VCaP (cell line): Measurements from ENCODE around the gene BCKDHB.

Source experiments
- H3K27ac ChIP-seq: fragments of 450-650 bp; 2 replicates; pipeline ENCODE4 v1.5.1; 2017
- CTCF ChIP-seq: fragments of 450-650 bp; conservative IDR thresholded peaks from 2 replicates; pipeline ENCODE4 v1.5.1; 2017; ENCODE audit warnings: mild to moderate bottlenecking, moderate library complexity

BCKDHB gene

DNA sequence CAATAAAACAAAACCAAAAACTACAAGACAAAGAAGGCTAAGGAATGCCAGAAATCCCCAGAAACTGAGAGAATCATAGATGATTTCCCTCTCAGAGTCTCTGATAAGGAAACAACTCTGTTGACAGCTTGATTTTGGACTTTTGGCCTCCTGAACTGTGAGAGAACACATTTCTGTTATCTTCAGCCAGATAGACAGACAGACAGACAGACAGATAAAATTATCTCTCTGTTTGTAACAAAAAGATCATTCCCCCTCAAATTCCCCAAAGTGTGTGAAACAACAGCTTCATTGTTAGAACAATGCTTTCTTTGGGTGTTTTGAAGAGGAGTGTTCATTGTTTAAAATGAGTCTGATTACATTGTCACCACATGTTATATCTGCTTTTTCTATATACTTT is 148.2 kb downstream of the BCKDHB start:
- no peak for TF ChIP-seq CTCF
- no peak overlapping the region for H3K27ac ChIP-seq

DNA sequence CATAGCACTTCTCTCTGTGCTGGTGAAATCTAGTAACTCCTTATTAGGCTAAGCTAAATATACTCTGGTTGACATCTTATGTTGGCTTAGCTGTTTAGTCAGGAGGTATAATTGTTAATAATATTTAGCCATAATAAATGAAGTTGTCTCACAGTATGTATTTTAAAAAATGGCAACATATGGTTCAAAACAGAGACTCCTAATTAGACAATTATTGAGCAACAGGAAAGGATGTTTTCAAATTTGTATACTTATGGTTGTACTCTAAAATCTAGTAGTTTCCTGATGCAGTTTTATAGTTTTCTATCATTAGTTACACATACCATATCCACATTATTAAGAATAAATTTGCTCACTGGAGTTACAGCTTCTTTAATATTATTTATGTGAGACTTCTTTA is 150.2 kb downstream of the BCKDHB start:
- no peak overlapping the region for H3K27ac ChIP-seq
- no peak for TF ChIP-seq CTCF

DNA sequence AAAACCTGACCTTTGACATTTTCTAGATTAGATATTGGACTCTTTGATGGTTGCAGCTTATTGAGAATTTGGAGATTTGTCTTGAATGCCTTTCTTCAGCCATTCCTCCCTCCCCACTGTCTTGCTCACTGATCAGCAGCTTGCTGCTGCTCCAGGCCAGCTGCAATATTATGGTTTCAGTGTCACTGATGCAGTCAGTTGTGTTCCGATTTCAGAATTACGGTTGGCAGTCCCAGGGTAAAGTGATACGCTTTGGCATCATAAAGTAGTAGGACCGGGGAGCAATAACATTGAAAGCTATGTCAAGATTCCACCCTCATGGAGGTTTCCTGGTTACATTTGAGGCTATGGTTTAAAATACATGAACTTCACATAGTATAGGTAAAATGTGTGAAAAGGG is 152.6 kb downstream of the BCKDHB start:
- TF ChIP-seq CTCF: no peak
- no peak overlapping the region for H3K27ac ChIP-seq

GRCh38 chr6:80263585-80263984 is 157.1 kb downstream of the BCKDHB start:
- TF ChIP-seq CTCF: no peak
- H3K27ac ChIP-seq: no peak overlapping the region

DNA sequence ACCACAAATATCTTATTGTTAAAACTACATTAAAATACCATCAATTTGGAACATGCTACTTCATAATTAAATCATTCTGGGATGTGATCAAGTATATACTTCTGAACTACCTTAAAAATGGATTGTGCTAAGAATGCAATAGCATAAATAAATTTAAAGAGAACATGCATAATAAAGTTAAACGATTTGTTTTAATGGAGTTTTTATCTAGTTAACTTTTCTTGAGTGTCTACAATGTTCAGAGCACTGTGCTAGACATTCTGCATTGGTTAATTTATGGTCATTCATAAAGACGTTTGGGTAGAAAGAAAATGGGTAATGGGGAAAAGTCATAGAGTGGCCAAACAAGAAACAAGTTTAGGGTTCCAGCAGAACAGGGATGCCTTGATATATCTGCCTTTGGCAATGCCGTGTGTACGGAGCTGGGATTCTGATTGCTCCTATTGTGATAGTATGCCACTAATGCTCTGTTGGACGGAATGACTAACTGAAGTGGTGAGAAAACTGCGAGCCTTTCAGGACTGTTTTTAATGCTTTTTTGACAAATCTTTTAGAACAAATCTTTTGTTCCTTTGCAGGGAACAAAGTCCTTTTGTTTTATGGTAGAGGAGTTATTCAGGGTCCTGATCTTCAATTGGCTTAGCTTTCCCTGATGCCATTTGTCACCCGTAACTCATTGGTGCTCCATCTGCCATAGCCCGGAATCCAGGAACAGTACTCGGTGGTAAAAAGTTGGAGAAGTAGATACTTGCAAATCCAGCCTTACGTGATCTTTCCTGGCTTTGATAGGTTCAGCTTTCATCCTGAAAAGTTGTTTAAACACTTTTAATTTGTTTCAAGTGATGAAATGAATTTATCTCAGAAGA is 162.6 kb downstream of the BCKDHB start:
- no peak overlapping the region for H3K27ac ChIP-seq
- TF ChIP-seq CTCF: no peak

GRCh38 chr6:80271074-80271473 is 164.6 kb downstream of the BCKDHB start:
- TF ChIP-seq CTCF: no peak
- no peak overlapping the region for H3K27ac ChIP-seq

DNA sequence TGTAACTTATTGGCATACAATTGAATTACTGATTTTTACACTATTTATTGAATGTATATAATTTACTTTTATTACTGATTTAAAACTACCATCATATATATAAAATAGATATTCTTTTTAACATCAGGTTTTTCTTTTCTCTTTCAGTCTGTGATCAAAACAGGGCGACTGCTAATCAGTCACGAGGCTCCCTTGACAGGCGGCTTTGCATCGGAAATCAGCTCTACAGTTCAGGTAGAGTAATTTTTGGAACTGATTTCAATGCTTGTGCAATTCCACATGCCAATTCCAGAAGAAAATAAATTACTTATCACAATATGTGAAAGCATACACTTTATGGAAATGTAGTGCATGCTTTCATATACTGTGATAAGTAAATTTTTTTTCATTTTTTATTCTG is 166.5 kb downstream of the BCKDHB start:
- no peak for TF ChIP-seq CTCF

More for the DNA sequence above, 166.5 kb downstream of the BCKDHB start:
- H3K27ac ChIP-seq: no peak overlapping the region
